NCI-H510A treated with DMSO at 0.1 percent for 48 hours (cell line): Measurements from ENCODE around the gene ZBTB1.
"Not testable (repeated sequence)": the region's sequence is repeated elsewhere in the genome, so short reads cannot be mapped to it uniquely, and the experiment has no call there.

Source experiments
- DNase-seq: peaks from one replicate; lab custom pipeline; 2025; lab: John Stamatoyannopoulos, UW

The ZBTB1 gene

GRCh38 chr14:64525354-64525753 is 20.8 kb downstream of the ZBTB1 start:
- no peak for DNase-seq

DNA sequence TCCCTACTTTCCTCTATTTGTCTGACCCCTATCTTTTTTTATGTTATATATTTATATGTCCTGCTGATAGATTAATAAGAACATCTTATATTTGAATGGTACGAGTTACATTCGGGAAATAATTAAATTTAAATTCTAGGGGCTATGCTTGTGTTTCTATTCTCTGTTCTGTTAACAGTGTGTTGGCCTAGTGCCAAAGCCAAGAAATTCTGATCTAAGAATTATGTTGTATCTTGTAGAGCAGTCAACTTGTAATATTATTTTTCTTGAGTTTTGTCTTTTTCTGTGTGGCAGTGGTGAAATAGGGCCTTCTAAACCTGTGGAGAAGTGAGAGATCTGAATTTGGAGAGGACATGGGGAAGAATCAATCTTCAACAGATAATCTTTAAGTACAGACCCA is 27.0 kb downstream of the ZBTB1 start:
- DNase-seq: no peak

GRCh38 chr14:64536488-64537245 is 32.1 kb downstream of the ZBTB1 start:
- no peak for DNase-seq

GRCh38 chr14:64540208-64541202 is 35.9 kb downstream of the ZBTB1 start, which contains the start of gene HSPA2:
Gene HSPA2 (plus strand): TSS chr14:64540741. CDS start chr14:64540850, 109 bp downstream.
- peak; percentile 99 for DNase-seq

- DNase-seq: peak; percentile 83
These were observed 36.8 kb downstream of the ZBTB1 start for GRCh38 chr14:64541261-64541971.

- peak; percentile 26 for DNase-seq
These were observed 37.6 kb downstream of the ZBTB1 start for GRCh38 chr14:64541972-64542835.

- DNase-seq: no peak
These were observed 38.2 kb downstream of the ZBTB1 start for GRCh38 chr14:64542836-64543201.

DNA sequence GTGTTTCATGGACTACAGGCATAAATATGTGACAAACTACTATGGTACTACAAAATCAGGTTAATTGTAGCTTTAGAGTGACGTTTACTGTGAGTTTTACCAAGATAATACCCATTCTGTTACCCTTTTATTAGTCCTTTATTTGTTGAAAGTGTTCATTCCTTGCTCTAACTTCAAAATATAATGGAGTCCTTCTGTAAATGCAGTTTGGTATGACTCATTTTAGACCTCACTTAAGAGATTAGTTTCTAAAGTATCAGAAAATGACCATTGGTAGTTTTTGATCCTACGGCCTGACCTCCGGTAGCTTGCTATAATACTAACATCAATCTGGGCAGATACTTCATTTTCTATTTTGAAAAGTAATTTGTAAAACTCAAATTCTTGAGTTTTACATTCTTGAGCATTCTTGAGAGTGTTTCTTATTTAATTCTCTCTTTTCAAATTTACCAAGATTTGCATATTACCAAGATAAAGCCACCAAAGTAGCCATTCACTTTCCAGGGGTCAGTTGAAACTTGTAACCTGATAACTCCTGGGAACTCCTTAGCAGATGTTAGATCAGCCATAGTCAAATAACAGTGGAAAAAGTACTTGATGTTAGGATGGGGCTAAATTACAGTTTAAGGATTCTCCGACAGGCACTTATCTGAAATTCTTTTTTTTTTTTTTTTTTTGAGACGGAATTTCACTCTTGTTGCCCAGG is 40.2 kb downstream of the ZBTB1 start:
- DNase-seq: peak; percentile 27

GRCh38 chr14:64549016-64549415 is 44.4 kb downstream of the ZBTB1 start:
- no peak for DNase-seq

- DNase-seq: peak; percentile 61
These were observed 45.4 kb downstream of the ZBTB1 start, which contains the start of gene PPP1R36 for GRCh38 chr14:64549791-64550620. Gene PPP1R36 (plus strand): TSS chr14:64549961. CDS start chr14:64549998, 37 bp downstream.

DNA sequence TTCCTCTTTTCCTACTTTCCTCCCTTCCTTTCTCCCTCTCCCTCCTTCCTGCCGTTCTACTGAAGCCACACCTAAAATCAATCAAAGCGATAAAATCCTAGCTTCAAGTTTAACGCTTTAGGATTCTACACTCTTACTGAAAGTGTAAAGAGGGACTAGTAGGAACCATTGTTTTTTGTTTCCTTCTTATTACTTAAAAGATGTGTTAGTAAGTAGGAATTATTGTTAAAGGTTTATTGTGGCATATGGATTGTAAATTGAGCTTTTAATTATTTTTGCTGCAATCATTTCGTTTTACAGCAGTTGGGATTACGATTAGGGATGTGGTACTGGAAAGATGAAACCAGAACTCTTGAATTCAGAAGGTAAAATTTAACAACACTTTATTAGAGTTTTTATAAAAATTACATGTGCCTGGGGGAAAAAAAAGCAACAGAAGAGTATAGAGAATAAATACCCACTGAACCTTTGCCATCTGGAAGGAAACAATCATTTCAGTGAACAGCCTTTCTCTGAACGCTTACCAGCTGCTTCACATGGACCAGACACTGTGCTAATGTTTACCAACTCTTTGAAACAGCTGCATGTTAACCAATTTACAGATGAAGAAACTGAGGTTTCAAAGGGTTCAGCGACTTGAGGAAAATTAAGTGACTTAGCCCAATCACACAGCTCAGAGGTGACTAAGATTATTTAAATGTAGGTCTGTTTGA is 46.2 kb downstream of the ZBTB1 start:
- peak; percentile 21 for DNase-seq

GRCh38 chr14:64554556-64554955 is 50.0 kb downstream of the ZBTB1 start:
- DNase-seq: no peak

DNA sequence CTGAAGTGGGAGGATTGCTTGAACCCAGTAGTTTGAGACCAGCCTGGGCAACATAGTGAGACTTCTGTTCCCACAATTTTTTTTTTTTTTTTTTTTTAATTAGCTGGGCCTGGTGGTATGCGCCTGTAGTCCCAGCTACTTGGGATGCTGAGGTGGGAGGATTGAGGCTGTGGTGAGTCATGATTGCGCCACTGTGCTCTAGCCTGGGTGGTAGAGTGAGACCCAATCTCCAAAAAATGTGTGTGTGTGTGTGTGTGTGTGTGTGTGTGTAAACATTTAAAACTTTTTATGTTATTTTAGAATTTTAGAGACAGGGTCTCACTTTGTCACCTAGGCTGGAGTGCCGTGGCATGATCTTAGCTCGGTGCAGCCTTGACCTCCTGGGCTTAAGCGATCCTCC is 52.0 kb downstream of the ZBTB1 start:
- no peak for DNase-seq

DNA sequence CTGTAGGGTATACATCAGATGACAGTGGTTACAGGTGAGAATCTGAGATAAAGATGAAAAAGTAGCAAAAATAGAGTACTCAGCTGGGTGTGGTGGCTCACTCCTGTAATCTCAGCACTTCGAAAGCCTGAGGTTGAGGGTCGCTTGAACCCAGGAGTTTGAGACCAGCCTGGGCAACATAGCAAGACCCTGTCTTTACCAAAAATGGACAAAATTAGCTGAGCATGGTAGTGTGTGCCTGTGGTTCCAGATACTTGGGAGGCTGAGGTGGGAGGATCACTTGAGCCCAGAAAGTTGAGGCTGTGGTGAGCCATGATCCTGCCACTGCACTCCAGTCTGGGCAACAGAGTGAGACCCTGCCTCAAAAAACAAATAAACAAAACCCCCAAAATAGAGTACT is 53.6 kb downstream of the ZBTB1 start:
- not testable (repeated sequence) for DNase-seq

- DNase-seq: no peak
These were observed 57.1 kb downstream of the ZBTB1 start for GRCh38 chr14:64561631-64562030.

- no peak for DNase-seq
These were observed 57.9 kb downstream of the ZBTB1 start for GRCh38 chr14:64562436-64562835.

- no peak for DNase-seq
These were observed 59.1 kb downstream of the ZBTB1 start for GRCh38 chr14:64563696-64564095.

GRCh38 chr14:64566651-64567122 is 62.1 kb downstream of the ZBTB1 start:
- no peak for DNase-seq

DNA sequence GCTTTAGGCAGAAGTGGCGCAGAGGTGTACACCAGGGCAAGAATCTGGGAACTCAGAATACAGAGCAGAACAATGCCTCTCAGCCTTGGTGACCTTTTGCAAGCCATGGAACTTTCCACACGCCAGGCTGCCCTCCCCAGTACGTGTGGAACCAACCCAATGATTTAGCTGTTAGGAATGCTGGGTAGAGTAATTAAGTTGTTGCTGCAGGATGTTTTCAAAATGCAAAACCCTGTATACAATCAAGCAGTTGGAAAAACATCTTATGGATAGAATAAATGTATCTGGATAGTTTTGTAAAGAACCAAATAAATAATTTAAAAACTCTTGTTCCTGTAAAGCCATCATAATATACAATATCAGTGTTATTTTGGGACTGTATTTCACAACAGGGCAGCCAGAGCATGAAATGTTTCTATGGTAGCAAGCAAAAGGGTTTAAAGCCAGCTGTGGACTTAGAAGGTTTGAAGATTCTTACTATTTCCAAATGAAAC is 64.6 kb downstream of the ZBTB1 start:
- no peak for DNase-seq
